A549 (cell line): ENCODE measurements around the gene CYP4F22. TPM values are rescaled to one million over a fixed set of nuclear protein-coding genes. Genes with fewer than 3 reads are reported as not detected.

Experiments
- ATAC-seq, 2 experiments: fragments of 200-7000 bp in 1 of 2; fragments of >200 bp in 1 of 2; cut with Nextera tagmentation in 1 of 2; cut with Tn5 transposase in 1 of 2; 3 replicates each; pipeline versions ENCODE4 v1.8.0 to v1.9.1; 2018 to 2020; ENCODE audit warnings: mild to moderate bottlenecking in 1 of 2, moderate library complexity in 1 of 2
- CTCF ChIA-PET: fragments of 300-600 bp; sonication (Branson Sonifier 250); formaldehyde crosslinking; extraction: SDS; loops from one replicate; lab custom pipeline; 2021; ENCODE audit warnings: antibody characterized with exemption, inconsistent platforms; lab: Yijun Ruan, JAX
- POLR2A ChIA-PET: fragments of 350-600 bp; formaldehyde crosslinking; extraction: SDS; loops from one replicate; lab custom pipeline; 2021; ENCODE audit warnings: antibody characterized with exemption, inconsistent platforms; lab: Yijun Ruan, JAX
- DNase-seq, 2 experiments: peaks; one replicate each; pipeline versions ENCODE4 v3.0.0 to v3.0.0-alpha.2; 2011 to 2016; ENCODE audit warnings: low read depth in 1 of 2, low spot score in 1 of 2
- FAIRE-seq: peaks from 2 replicates; lab custom pipeline; 2011; peaks lifted over from hg19 to GRCh38; lab: Jason Lieb, UNC
- H3K27ac ChIP-seq, 2 experiments: fragments of >200 bp; sonication (Bioruptor Twin); formaldehyde crosslinking; 3 replicates each; pipeline ENCODE4 v1.5.1; 2016 to 2017
- H3K4me1 ChIP-seq: fragments of >200 bp; sonication (Bioruptor Twin); formaldehyde crosslinking; 3 replicates; pipeline ENCODE4 v1.6.1; 2016
- H3K4me2 ChIP-seq: fragments of >200 bp; sonication (Bioruptor Twin); formaldehyde crosslinking; 3 replicates; pipeline ENCODE4 v1.6.1; 2016
- H3K4me3 ChIP-seq: fragments of >200 bp; sonication (Bioruptor Twin); formaldehyde crosslinking; 3 replicates; pipeline ENCODE4 v1.5.1; 2016
- H3K9me3 ChIP-seq: fragments of >200 bp; sonication (Bioruptor Twin); formaldehyde crosslinking; 3 replicates; pipeline ENCODE4 v1.6.1; 2016
- BCL3 ChIP-seq: fragments of >200 bp; sonication (Bioruptor Twin); formaldehyde crosslinking; IDR thresholded peaks from 3 replicates; pipeline ENCODE4 v1.6.1; 2016
- BHLHE40 ChIP-seq: IDR thresholded peaks from 2 replicates; pipeline ENCODE4 v1.6.1; 2012; ENCODE audit warnings: low read depth, low read length, inconsistent platforms
- CBX2 ChIP-seq: fragments of 200-600 bp; sonication (generic); IDR thresholded peaks from 2 replicates; pipeline ENCODE4 v1.6.1; 2016; ENCODE audit warnings: low read depth, mild to moderate bottlenecking, borderline replicate concordance
- CHD2 ChIP-seq: fragments of 150-350 bp; IDR thresholded peaks from 2 replicates; pipeline ENCODE4 v1.6.1; 2014; ENCODE audit warnings: low read length; ENCODE audit not compliant: partially characterized antibody
- CHD4 ChIP-seq: fragments of 200-600 bp; sonication (generic); IDR thresholded peaks from 2 replicates; pipeline ENCODE4 v1.6.1; 2016; ENCODE audit warnings: antibody characterized with exemption, mild to moderate bottlenecking, borderline replicate concordance
- FOXS1 ChIP-seq: fragments of 250-450 bp; sonication (Bioruptor Pico); IDR thresholded peaks from 2 replicates; pipeline ENCODE4 v1.5.0; 2020; ENCODE audit warnings: mild to moderate bottlenecking, moderate library complexity
- HEYL ChIP-seq: fragments of 250-450 bp; sonication (Bioruptor Pico); IDR thresholded peaks from 2 replicates; pipeline ENCODE4 v1.8.0; 2021; ENCODE audit warnings: mild to moderate bottlenecking, moderate library complexity
- HOXB13 ChIP-seq: fragments of 250-450 bp; sonication (Bioruptor Pico); IDR thresholded peaks from 2 replicates; pipeline ENCODE4 v1.5.0; 2020; ENCODE audit warnings: low read depth, mild to moderate bottlenecking, moderate library complexity
- HOXB5 ChIP-seq: fragments of 250-450 bp; sonication (Bioruptor Pico); IDR thresholded peaks from 2 replicates; pipeline ENCODE4 v1.5.0; 2020; ENCODE audit warnings: mild to moderate bottlenecking, moderate library complexity
- MAFK ChIP-seq: fragments of 450-650 bp; IDR thresholded peaks from 2 replicates; pipeline ENCODE4 v1.6.1; 2014; ENCODE audit not compliant: partially characterized antibody
- MAX ChIP-seq: IDR thresholded peaks from 2 replicates; pipeline ENCODE4 v1.6.1; 2012
- NR3C1 ChIP-seq: fragments of >200 bp; sonication (Bioruptor Twin); formaldehyde crosslinking; IDR thresholded peaks from 3 replicates; pipeline ENCODE4 v1.6.1; 2017
- POLR2AphosphoS2 ChIP-seq: conservative IDR thresholded peaks from 2 replicates; pipeline ENCODE4 v1.6.1; 2012; ENCODE audit warnings: low read length, improper control_type of control experiment, inconsistent platforms
- RNF2 ChIP-seq: fragments of 200-600 bp; sonication (generic); IDR thresholded peaks from 2 replicates; pipeline ENCODE4 v1.6.1; 2016; ENCODE audit warnings: low read depth, mild to moderate bottlenecking, antibody characterized with exemption, moderate library complexity, borderline replicate concordance
- TFCP2L1 ChIP-seq: fragments of 250-450 bp; sonication (Bioruptor Pico); IDR thresholded peaks from 2 replicates; pipeline ENCODE4 v1.5.0; 2021; ENCODE audit warnings: mild to moderate bottlenecking
- ZC3H11A ChIP-seq: fragments of 450-650 bp; IDR thresholded peaks from 2 replicates; pipeline ENCODE4 v1.6.1; 2014; ENCODE audit warnings: antibody characterized with exemption, mild to moderate bottlenecking
- ZSCAN20 ChIP-seq: fragments of 250-450 bp; sonication (Bioruptor Pico); IDR thresholded peaks from 2 replicates; pipeline ENCODE4 v1.8.0; 2022; ENCODE audit warnings: mild to moderate bottlenecking, moderate library complexity
- WGBS: methylation state at CpG from one replicate; pipeline ENCODE4 v1.1.6; 2017; ENCODE audit errors: missing lambda C conversion rate; 5-methylcytosine and 5-hydroxymethylcytosine counted together
- polyA plus RNA-seq, 4 experiments: library from polyadenylated mRNA; depleted of rRNA in 3 of 4; stranded (reverse); fragments of >200 nt; fragmentation: RNase III in 1 of 4; extraction: RNeasy Plus Mini Kit Qiagen cat#74134 plus additional on column Dnase treatment in 1 of 4; gene quantifications; 2 replicates in 3 of 4; 3 replicates in 1 of 4; pipeline ENCODE4 v1.2.3, GENCODE V29; 2011 to 2017
- TF ChIP-seq, protein P1 (sequence below): fragments of >200 bp; sonication (Bioruptor Twin); formaldehyde crosslinking; IDR thresholded peaks from 2 replicates; pipeline ENCODE4 v1.6.1; 2016
- TF ChIP-seq, protein P2 (sequence below): fragments of 150-350 bp; IDR thresholded peaks from 2 replicates; pipeline ENCODE4 v1.6.1; 2014; ENCODE audit warnings: low read depth, mild to moderate bottlenecking, low read length
- TF ChIP-seq, protein P3 (sequence below): fragments of 200-600 bp; sonication (generic); IDR thresholded peaks from 2 replicates; pipeline ENCODE4 v1.6.1; 2016; ENCODE audit warnings: antibody characterized with exemption, mild to moderate bottlenecking, moderate library complexity
- TF ChIP-seq, protein P4 (sequence below): fragments of 250-450 bp; sonication (Bioruptor Pico); IDR thresholded peaks from 2 replicates; pipeline ENCODE4 v1.5.0; 2021; ENCODE audit warnings: mild to moderate bottlenecking, moderate library complexity, borderline replicate concordance

CYP4F22 gene
- polyA plus RNA-seq, 2 of the 4 experiments (the other 2 are of a cell fraction): 0.05 TPM; not detected in 1

DNA sequence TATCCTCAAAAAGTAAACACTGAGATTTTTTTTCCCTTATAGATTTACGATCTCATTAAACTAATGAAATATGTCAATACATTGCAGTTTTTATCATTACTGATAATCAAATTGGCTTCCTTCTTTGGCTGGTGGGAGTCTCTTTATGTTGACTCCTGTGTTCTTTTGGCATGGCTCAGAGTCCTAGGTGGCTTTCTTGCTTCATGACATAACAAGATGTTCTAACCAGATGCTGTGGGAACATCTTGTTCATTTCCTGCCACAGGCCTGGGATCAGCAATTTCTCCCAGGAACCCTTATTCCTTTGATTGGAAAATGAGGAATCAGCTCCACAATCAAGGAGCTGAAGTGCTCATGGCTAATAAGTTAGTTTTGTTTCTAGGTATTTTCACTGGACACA, 13.2 kb upstream of the CYP4F22 start:
- FAIRE-seq (no peak), DNase-seq (no peak), ATAC-seq (no peak)
- H3K4me3 ChIP-seq: no peak overlapping the region
- H3K9me3 ChIP-seq: no peaks in the 10 kb centered on the region
- H3K4me2 ChIP-seq: no peak overlapping the region
- no peaks in the 10 kb centered on the region for H3K4me1 ChIP-seq
- 76% methylated on average over 1 of the region's 1 CpG for WGBS
- POLR2A ChIA-PET: no interaction called here
- no peak overlapping the region; a peak in 1 of 6 replicates for H3K27ac ChIP-seq
- CTCF ChIA-PET: no interaction called here
- TF ChIP-seq ZC3H11A (no peak), BCL3 (no peak), NR3C1 (no peak), CBX2 (no peak), HEYL (no peak), FOXS1 (CRISPR knock-in tag) (no peak), POLR2AphosphoS2 (no peak)

DNA sequence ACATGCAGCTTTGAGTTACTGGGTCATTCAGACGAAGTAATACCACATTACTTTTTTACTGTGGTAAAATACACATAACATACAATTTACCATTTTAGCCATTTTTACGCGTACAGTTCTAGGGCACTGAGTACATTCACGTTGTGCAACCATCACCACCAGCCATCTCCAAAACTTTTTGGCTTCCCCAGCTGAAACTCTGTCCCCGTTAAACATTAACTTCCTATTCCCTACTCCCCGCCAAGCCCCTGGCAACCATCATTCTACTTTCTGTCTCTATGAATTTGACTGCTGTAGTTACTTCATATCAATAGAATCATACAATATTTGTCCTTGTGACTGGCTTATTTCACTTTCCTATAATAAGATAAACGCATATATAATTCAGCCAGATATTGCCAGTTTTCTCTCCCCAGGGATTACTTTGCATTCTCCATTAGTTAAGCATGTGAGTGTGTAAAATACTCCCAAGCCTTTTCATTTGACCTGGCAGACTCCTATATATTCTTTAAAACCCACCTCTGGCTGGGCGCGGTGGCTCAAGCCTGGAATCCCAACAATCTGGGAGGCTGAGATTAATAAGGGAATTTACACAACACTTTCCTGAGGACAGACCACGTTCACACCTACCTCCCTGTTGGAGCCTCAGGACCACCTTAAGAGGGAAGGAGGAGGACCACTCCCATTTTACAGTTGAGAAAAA, 10.0 kb upstream of the CYP4F22 start:
- FAIRE-seq: no peak
- Histone ChIP-seq H3K9me3 (no peaks in the 10 kb centered on the region), H3K4me2 (no peak overlapping the region), H3K27ac (no peak overlapping the region)
- CTCF ChIA-PET: no interaction called here
- TF ChIP-seq, protein P1, sequence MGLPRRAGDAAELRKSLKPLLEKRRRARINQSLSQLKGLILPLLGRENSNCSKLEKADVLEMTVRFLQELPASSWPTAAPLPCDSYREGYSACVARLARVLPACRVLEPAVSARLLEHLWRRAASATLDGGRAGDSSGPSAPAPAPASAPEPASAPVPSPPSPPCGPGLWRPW: no peak
- TF ChIP-seq, protein P2, sequence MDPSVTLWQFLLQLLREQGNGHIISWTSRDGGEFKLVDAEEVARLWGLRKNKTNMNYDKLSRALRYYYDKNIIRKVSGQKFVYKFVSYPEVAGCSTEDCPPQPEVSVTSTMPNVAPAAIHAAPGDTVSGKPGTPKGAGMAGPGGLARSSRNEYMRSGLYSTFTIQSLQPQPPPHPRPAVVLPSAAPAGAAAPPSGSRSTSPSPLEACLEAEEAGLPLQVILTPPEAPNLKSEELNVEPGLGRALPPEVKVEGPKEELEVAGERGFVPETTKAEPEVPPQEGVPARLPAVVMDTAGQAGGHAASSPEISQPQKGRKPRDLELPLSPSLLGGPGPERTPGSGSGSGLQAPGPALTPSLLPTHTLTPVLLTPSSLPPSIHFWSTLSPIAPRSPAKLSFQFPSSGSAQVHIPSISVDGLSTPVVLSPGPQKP: no peak
- TF ChIP-seq POLR2AphosphoS2: no peak
- TF ChIP-seq ZSCAN20: no peak
- no peak for TF ChIP-seq HOXB13 (CRISPR knock-in tag)
- TF ChIP-seq BHLHE40: no peak
- TF ChIP-seq HOXB5 (CRISPR knock-in tag): no peak
- TF ChIP-seq CHD2: no peak
- no peak for TF ChIP-seq CHD4
- no peak for TF ChIP-seq HEYL
- TF ChIP-seq TFCP2L1 (CRISPR knock-in tag): no peak
- TF ChIP-seq, protein P3, sequence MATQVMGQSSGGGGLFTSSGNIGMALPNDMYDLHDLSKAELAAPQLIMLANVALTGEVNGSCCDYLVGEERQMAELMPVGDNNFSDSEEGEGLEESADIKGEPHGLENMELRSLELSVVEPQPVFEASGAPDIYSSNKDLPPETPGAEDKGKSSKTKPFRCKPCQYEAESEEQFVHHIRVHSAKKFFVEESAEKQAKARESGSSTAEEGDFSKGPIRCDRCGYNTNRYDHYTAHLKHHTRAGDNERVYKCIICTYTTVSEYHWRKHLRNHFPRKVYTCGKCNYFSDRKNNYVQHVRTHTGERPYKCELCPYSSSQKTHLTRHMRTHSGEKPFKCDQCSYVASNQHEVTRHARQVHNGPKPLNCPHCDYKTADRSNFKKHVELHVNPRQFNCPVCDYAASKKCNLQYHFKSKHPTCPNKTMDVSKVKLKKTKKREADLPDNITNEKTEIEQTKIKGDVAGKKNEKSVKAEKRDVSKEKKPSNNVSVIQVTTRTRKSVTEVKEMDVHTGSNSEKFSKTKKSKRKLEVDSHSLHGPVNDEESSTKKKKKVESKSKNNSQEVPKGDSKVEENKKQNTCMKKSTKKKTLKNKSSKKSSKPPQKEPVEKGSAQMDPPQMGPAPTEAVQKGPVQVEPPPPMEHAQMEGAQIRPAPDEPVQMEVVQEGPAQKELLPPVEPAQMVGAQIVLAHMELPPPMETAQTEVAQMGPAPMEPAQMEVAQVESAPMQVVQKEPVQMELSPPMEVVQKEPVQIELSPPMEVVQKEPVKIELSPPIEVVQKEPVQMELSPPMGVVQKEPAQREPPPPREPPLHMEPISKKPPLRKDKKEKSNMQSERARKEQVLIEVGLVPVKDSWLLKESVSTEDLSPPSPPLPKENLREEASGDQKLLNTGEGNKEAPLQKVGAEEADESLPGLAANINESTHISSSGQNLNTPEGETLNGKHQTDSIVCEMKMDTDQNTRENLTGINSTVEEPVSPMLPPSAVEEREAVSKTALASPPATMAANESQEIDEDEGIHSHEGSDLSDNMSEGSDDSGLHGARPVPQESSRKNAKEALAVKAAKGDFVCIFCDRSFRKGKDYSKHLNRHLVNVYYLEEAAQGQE: no peak
- TF ChIP-seq MAFK: no peak
- no peak for TF ChIP-seq MAX
- TF ChIP-seq, protein P4, sequence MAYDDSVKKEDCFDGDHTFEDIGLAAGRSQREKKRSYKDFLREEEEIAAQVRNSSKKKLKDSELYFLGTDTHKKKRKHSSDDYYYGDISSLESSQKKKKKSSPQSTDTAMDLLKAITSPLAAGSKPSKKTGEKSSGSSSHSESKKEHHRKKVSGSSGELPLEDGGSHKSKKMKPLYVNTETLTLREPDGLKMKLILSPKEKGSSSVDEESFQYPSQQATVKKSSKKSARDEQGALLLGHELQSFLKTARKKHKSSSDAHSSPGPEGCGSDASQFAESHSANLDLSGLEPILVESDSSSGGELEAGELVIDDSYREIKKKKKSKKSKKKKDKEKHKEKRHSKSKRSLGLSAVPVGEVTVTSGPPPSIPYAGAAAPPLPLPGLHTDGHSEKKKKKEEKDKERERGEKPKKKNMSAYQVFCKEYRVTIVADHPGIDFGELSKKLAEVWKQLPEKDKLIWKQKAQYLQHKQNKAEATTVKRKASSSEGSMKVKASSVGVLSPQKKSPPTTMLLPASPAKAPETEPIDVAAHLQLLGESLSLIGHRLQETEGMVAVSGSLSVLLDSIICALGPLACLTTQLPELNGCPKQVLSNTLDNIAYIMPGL (CRISPR knock-in tag): no peak
- no peak for TF ChIP-seq NR3C1
- TF ChIP-seq RNF2: no peak
- TF ChIP-seq, all 56 proteins: peak for 0
- ATAC-seq (no peak; a peak in 1 of 6 replicates), DNase-seq (no peak)
- Histone ChIP-seq H3K4me3 (no peak overlapping the region), H3K4me1 (no peaks in the 10 kb centered on the region)
- POLR2A ChIA-PET: no interaction called here
- WGBS: 63% methylated on average over 10 of the region's 10 CpGs
